Stimulated activated CD4-positive, alpha-beta T cell treated with anti-CD3 and anti-CD28 coated beads, Interleukin-2, amount 100 ng/mL, for 48 hours (primary cell): ENCODE data around the gene ELANE.
"Not testable (repeated sequence)": the region's sequence is repeated elsewhere in the genome, so short reads cannot be mapped to it uniquely, and the experiment has no call there.

ENCODE experiments used
- DNase-seq, 2 donors: peaks; one replicate each; pipeline ENCODE4 v3.0.0-alpha.2; 2020

The ELANE gene

DNA sequence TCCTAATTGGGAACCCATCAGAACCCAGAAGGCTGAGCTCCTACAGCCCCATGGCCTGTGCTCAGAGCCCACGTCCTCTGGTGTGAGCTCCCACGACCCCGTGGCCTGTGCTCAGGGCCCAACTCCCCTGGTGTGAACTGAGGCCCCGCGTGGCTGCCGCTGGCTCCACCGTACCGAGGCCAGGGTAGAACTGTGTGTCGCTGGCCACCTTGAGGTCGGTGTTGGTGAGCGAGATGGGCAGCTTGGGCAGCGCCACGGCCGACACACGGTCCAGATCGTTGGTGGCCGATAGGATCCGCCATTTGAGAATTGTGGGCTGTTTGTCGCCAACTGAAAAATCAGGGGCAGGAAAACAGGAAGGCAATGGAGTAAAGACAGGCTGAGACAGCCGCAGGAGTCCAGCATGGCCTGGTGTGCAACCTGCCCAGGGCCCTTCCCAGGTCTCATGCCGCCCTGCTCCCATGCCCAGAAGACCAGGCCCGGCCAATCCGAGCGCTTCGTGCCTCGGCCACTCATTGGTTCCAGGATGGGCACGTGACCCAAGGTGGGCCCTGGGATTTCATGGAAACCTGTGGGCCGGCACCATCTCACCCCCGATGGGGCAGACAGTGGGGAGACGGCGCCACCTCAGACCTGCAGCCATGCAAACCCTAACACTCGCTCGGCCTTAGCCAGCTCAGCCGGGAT lies 29.4 kb downstream of the ELANE start:
- DNase-seq: no peak

DNA sequence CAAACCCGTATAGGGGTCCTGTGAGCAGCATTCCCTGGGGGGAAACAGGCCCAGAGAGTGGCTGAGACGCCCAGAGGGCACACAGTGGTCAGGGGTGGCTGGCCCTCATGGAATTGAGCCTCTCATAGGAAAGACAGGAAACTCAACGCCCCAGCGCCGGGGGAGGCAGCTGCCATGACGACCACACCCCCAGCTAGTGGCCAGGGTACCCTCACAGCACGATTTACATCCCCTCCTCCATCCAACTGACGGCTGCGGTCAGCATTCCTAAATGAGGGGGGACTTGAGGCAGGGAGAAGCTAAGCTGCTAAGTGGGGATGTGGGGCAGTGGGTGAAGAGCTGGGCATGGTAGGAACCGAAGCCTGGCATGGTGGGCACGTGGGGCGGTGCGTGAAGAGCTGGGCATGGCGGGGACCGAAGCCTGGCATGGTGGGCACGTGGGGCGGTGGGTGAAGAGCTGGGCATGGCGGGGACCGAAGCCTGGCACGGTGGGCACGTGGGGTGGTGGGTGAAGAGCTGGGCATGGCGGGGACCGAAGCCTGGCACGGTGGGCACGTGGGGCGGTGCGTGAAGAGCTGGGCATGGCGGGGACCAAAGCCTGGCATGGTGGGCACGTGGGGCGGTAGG lies 30.9 kb downstream of the ELANE start:
- no peak for DNase-seq

DNA sequence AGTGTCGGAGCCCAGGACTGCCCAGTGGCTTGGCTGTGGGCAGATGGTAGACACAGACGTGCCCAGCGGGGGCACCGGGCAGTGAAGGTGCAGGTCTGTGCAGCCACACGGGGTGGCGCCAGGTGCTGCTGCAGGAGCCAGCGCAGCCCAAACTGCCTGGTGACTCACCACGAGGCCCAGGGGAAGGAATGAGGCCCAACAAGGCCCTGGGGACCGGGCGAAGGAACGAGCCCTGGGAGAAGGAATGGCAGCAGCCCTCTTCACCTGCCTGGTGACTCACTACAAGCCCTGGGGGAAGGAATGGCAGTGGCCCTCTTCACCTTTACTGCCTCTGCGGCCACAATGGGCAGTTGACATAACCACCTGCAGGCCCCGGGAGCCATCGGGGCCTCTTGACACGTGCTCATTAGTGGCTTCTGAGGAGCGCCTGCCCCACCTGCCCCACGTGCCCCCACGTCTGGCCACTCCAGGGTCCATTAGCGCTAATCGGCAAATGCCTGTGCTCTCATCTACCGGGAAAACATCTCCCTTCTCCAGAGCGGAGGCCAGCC lies 31.6 kb downstream of the ELANE start:
- DNase-seq: no peak

DNA sequence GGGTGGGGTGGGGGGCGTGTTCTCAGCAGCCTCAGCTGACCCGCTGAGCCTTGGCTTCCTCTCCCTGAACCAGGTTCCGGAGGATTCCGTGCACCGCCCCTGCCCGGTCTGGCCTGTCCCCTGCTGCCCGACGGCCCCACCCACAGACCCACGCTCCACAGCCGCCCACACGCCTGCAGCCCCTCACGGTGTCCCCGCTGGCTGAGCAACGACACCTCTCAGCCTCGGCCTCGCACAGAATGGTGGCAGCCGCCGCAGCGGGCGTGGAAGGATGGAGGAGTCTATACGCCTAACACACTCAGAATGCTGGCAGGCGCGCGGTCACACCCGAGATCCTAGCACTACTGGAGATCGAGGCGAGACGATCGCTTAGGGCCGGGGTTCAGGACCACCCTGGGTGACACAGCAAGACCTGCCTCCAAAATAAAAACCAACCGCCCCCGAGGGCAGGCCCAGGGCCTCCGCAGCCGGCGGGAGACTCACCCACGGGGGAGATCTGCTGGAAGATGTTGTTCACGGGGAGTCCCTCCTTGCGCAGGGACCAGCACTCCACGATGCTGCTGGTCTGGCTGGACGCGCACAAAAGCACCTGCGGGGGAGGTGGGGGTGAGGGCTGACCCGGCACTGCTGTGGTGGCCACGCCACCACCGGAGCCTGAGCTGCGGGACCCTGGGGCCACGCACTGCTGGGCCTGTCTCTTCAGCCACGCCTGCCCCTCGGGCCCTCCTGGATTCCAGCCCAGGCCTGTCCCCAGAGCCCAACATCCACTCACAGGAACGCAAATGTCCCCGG lies 32.5 kb downstream of the ELANE start:
- no peak for DNase-seq

DNA sequence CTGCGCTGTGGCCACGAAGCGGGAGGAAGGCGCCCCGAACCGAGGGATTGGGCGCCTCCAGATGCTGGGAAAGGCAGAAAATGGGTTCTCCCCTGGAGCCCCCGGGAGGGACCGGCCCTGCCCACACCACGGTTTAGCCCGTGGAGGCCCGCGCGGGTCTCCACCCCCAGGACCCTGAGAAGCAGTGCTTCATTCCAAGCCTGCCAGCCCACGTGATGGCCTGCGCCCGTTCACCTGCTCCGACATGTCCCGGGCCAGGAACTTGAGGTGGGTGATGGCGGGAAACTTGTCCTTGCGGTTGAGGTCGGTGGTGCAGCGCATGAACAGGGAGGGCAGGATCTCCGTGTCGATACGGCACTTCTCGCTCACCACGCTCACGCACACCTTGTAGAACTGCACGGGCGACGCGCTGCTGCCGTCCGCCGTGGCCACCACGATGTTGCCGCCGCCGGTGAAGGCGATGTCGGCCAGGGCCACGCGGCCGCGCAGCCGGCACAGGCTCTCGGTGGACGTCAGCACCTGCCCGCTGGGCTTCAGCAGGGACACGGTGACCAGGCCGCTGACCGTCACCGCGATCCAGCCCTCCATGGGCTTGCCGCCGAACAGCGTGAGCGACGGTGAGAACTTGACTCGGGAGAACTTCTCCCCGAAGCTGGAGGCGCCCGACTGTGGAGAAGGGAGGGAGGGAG lies 33.6 kb downstream of the ELANE start:
- no peak for DNase-seq

DNA sequence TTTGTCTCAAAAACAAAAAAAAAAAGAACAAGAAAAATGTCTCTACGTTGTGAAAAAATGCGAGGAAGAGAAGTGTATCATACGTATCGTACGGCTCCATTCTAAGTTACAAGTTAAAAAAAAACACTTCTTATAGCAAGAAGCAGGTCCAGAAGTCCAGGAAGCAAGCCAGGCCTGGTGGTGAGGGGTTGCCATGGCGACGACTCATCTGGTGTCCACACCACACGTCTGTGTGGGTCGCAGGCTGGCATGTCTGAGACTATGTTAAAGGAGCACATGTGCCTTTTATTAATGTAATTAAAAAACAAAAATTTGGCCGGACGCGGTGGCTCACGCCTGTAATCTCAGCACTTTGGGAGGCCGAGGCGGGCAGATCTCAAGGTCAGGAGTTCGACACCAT lies 35.0 kb downstream of the ELANE start:
- DNase-seq: no peak

DNA sequence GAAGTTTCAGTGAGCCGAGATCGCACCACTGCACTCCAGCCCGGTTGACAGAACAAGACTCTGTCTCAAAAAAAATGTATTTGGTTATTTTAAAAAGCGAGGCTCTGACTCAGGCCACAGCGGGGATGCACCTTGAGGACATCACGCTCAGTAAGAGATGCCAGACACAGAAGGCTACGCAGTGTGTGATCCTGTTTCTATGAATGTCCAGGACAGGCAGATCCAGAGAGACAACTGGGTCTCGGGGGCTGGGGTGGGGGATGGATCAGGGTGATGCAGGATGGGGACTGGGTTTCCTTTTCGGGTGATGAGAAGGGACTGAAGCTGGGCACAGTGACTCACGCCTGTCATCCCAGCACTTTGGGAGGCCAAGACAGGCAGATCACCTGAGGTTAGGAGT lies 35.5 kb downstream of the ELANE start:
- no peak for DNase-seq

DNA sequence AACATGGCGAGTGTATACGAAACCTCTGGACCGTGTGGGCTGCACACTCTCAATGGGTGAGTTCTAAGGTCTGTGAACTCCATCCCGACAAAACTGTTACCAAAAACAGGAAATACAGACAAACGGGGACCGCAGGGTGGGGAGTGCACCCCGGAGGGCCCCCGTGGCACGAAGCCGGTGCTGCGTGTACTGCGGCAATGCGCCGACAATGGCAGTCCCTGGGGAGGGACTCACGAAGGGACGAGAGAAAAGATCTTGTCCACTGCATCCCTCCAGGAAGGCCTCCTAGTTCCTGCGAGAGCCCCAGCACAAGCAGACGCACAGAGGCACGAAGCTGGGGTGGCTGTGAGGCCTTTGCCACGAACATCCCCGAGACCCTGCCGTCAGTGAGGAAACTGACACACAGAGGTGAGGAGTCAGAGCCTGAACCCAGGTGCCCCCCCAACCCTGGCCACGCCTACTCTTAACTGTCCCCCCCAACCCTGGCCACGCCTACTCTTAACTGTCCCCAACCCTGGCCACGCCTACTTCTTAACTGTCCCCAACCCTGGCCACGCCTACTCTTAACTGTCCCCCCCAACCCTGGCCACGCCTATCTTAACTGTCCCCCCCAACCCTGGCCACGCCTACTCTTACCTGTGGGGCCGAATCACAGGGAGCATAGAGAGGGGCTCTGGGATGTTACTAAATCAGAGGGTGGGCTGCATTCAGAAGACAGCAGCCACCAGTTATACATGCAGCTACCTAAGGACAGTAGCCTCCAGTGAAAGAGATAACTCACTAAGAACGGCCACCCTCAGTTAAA lies 36.7 kb downstream of the ELANE start:
- DNase-seq: no peak

DNA sequence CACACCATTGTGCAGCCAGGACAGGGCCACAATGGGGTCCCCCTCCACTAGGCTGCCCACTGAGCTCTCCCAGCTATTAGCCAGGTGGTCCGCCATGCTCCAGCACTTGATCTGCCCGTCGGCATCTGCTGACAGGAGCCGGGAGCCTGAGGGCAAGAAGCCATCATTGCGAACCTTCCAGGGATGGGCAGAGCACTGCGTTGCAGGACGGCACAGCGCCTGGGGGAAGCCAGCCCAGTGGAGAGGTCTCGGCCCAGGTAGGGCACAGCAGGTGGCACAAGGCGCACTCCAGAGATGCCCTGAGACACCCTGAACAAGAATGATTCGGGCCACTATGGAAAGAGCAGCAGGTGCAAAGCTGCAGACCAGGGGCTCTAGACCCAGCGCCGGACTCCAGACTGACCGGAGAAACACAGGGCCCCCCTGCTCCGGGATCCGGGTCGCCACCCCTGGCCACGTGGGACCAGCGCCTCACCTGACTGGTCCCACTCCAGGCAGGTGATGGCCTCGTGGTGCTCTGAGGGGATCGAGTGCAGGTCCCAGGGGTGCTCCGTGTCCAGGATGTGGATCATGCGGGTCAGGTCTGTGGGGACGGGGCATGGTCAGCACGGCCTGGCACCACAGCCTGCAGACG lies 37.7 kb downstream of the ELANE start:
- DNase-seq: no peak

DNA sequence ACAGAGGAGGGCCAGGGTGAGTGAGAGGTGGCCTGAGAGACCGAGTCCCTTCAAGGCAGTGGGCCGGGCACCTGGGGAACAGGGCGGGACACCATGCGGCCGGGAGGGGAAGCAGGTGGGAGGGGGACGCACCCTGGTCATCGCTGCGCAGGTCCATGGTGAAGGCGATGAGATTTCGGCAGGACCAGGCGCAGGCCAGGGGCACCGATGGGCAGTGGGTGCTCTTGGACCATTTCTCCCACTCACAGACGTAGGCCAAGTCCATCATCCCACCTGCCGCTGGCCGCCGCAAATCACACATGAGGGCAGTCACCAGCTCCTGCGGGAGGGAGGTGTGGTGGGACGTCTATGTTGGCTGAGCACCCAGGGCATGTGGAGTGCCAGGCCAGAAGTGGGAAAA lies 38.7 kb downstream of the ELANE start:
- DNase-seq: no peak

DNA sequence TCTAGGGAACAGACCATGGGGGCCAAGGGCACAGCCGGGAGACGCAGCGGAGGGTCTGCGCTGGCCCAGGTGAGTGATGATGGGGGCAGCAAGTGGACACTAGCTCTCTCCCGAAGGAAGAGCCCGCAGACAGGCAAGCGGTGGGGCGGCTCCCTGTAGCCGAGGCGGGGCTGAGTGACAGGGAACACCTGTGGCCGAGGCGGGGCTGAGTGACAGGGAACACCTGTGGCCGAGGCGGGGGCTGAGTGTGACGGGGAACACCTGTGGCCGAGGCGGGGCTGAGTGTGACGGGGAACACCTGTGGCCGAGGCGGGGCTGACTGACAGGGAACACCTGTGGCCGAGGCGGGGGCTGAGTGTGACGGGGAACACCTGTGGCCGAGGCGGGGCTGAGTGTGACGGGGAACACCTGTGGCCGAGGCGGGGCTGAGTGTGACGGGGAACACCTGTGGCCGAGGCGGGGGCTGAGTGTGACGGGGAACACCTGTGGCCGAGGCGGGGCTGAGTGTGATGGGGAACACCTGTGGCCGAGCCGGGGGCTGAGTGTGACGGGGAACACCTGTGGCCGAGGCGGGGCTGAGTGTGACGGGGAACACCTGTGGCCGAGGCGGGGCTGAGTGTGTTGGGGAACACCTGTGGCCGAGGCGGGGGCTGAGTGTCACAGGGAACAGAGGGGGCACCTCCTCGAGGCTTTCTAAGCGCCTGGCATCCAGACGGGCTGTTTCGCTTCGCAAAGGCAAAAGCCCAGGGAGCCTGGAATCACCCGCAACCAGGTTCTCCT lies 39.5 kb downstream of the ELANE start:
- not testable (repeated sequence) for DNase-seq

DNA sequence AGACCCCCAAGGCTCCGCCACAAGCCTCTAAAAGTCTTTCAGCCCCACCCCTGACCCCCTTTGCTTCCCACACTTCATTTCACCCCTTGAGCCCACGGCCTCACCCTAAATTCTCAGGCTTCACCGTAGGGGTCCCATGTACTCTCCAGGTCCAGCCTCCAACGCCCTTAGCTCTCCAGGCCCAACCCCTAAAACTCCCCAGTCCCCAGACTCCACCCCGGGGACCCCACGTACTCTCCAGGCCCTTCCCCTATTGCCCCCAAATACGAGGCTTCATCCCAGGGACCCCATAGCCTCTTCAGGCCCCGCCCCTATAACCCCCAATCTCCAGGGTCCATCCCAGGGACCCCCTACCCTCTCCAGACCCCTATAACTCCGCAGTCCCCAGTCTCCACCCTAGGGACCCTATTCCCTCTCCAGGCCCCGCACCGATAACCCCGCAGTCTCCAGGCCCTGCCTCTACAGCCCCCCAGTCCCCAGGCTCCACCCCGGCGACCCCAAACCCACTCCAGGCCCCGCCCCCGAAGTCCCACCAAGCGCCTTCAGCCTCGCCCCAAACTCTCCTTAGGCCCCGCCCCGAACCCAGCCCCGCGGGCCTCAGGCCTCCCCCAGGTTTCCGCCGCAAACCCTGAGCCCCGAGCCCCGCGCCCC lies 40.3 kb downstream of the ELANE start:
- no peak for DNase-seq

DNA sequence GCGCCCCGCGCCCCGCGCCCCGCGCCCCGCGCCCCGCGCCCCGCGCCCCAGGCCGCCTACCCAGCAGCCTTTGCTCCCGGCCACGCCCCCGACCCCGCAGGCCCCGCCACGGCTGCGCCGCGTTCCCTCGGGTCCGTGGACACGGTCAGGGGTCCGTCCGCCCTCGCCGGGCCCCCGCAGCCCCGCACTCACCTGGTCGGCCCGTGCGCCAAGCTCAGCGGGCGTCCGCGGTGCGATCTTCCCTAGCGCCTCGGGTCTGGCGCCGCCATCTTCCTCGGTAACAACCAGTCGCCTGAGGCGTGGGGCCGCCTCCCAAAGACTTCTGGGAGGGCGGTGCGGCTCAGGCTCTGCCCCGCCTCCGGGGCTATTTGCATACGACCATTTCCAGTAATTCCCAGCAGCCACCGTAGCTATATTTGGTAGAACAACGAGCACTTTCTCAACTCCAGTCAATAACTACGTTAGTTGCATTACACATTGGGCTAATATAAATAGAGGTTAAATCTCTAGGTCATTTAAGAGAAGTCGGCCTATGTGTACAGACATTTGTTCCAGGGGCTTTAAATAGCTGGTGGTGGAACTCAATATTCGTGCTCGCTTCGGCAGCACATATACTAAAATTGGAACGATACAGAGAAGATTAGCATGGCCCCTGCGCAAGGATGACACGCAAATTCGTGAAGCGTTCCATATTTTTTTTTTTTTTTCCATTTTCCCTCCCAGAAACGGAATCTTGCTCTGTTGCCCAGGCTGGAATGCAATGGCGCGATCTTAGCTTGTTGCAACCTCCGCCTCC lies 41.0 kb downstream of the ELANE start, which contains the start of the genes MED16 and RNU6-9:
Gene MED16, minus strand, starts transcription at position 294 of the 796 bp plus-strand sequence. CDS start 2,056 bp downstream, outside the sequence.
Gene RNU6-9, plus strand, starts transcription at position 591 of the 796 bp plus-strand sequence.
- DNase-seq: peak; percentile 80 to 85

DNA sequence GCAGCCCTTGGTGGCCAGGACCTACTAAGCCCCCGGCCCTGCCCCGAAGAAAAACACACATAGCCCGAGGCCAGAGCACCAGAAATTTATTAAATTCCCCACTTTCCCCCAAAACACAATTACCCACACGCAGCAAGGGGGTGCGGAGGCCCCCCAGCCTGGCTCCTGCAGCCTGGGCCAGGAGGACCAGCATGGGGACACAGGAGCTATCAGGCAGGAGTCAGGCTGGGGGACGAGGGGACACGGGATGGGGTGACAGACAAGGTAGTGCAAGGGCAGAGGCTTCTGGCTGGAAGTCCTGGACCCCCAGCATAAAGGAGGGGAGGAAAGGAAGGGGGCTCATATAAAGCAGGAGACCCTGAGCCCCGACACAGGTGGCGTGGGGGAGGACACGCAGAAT lies 44.3 kb downstream of the ELANE start:
- DNase-seq: no peak

DNA sequence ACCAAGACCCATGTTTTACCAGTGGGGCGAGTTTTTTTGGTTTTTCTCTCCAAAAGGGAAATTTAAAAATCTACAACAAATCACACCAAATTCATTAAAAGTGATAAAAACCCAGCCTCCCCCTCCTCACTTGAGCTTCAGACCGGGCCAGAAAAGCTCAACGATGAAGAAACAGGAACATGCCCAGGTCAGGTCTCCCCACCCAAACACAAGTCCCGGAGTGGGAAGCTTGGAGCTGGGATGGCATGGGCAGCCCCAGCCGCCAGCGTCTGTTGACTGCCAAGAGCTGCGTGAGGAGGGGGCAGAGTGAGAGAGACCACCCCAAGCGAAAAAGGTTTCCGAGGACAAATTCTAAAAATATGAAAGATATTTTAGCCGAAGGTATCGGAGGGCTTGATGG lies 44.9 kb downstream of the ELANE start:
- no peak for DNase-seq

DNA sequence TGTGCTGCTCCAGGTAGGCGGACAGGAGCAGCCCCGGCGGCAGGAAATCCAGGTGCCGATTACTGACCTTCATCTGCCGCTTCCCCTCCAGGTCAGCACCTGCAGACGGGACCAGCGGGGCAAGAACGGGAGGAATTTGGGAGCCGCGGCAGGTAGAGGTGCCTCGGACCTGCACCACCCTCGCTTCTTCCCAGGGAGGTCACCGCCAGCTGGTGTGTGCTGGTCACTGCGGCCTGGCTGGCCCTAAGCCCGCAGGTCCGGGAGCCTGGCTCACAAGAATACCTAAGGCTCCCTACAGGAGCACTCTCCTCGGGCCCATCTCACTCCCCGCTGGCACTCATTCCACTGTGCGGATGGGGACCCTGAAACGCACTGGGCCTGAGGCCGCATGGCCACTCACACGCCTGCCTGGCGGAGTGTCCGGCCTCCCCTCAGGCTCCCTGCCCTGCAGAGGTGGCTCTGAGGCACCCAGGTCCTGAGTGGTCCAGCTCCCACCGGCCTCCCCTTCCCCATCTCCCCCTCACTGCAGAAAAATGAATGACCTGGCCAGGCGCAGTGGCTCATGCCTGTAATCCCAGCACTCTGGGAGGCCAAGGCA lies 45.4 kb downstream of the ELANE start:
- no peak for DNase-seq

DNA sequence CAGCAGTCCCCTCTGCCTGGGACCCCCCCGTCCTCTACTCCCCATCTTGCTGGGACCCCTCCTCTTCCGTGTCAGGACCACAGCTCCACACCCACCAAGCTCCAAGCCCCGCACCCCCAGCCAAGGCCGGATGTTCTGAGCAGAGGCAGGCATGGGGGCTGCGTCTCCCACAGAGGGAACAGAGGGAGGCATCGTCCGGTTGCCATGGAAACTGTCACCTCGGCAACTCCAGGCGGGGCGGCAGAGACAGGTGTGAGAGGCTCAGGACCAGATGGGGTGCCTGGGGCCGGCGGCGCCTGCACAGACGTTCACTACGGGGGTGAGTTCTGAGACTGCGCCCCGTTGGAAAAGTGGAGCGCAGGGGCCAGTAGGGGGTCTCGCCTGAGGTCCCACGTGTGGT lies 46.6 kb downstream of the ELANE start:
- no peak for DNase-seq

DNA sequence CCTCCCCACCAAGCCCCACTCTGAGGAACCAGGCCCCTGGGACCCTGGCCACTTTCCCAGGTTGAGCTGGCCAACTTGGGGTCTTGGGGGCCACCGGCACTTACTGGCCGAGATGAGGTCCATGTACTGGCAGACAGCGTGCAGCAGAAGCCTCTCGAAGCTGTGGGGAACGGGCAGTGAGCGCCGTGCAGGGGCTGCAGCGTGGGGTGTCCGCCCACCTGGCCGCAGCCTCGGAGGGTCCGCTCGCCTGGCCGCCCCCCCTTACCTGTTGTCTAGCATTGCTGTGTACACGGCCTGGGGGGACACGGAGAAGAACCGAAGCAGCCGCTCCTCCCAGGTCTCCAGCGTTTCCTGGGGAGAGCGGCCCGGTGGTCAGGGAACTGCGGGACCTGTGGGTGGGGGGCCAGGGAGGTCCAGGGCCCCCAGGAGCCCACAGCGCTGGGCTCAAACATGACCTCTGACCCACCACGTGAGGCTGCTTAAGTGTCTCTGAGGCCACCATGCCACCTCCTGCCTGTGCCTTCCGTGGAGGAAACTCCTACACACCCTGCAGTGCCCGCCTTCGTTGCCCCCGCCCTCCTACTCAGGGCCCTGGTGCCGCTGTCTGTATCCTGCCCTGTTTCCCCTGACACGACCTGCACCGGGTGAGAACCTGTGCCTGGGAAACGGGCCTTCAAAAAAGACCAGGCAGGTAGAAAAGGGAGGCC lies 47.4 kb downstream of the ELANE start:
- no peak for DNase-seq

DNA sequence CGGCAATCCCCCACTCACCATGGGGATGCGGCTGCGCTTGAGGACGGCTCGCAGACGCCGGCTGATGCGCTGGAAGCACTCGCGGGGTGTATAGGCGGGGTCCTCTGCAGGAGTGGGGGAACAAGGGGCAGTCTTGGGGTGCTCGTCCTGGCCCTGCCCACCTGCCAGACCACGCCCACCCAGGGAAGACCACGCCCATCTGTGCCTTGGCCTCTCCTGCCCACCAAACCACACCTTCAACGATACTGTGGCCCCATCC lies 47.9 kb downstream of the ELANE start:
- DNase-seq: no peak
